SJCRH30 (cell line): ENCODE data around the gene RDH5. TPM values are rescaled to one million over a fixed set of nuclear protein-coding genes. Genes with fewer than 3 reads are reported as not detected.

Source experiments
- DNase-seq, 2 experiments: peaks; one replicate each; pipeline ENCODE4 v3.0.0-alpha.2; 2015 to 2020
- H3K27ac ChIP-seq: fragments of 250-450 bp; sonication (Bioruptor Pico); 2 replicates; pipeline ENCODE4 v1.5.1; 2020; ENCODE audit warnings: mild to moderate bottlenecking, moderate library complexity
- H3K27me3 ChIP-seq: fragments of 250-450 bp; sonication (Bioruptor Pico); 2 replicates; pipeline ENCODE4 v1.5.1; 2020; ENCODE audit warnings: mild to moderate bottlenecking, moderate library complexity
- H3K36me3 ChIP-seq: fragments of 250-450 bp; sonication (Bioruptor Pico); 2 replicates; pipeline ENCODE4 v1.5.1; 2020; ENCODE audit warnings: mild to moderate bottlenecking, moderate library complexity
- H3K4me1 ChIP-seq: fragments of 250-450 bp; sonication (Bioruptor Pico); 2 replicates; pipeline ENCODE4 v1.5.1; 2020; ENCODE audit warnings: mild to moderate bottlenecking, moderate library complexity
- H3K4me3 ChIP-seq: fragments of 250-450 bp; sonication (Bioruptor Pico); 2 replicates; pipeline ENCODE4 v1.5.1; 2020; ENCODE audit warnings: mild to moderate bottlenecking, moderate library complexity
- H3K9me3 ChIP-seq: fragments of 250-450 bp; sonication (Bioruptor Pico); replicated peaks from 2 replicates; pipeline ENCODE4 v1.5.1; 2020; ENCODE audit warnings: mild to moderate bottlenecking, moderate library complexity
- total RNA-seq: library from RNA; depleted of rRNA; stranded (reverse); fragments of >200 nt; shearing (Covaris generic); gene quantifications from 2 replicates; pipeline ENCODE4 v1.2.3, GENCODE V29; 2014

The RDH5 gene
- total RNA-seq, 1 experiment from 2014 or later = 2.5 TPM

- no peak overlapping the region for H3K4me3 ChIP-seq
- no peaks in the 10 kb centered on the region for H3K9me3 ChIP-seq
- DNase-seq = no peak
- H3K4me1 ChIP-seq = peaks cover 7% of the 10 kb centered on the region; the same call in 1 of the 2 replicates
- H3K27me3 ChIP-seq = no peaks in the 10 kb centered on the region; the same call in 1 of the 2 replicates
- no peaks in the 10 kb centered on the region; the same call in 1 of the 2 replicates for H3K36me3 ChIP-seq
- no peak overlapping the region for H3K27ac ChIP-seq
These were observed 31.2 kb upstream of the RDH5 start for GRCh38 chr12:55688716-55689655.

- Histone ChIP-seq H3K4me1 (no peaks in the 10 kb centered on the region), H3K27me3 (no peaks in the 10 kb centered on the region; the same call in 1 of the 2 replicates), H3K9me3 (no peaks in the 10 kb centered on the region), H3K36me3 (no peaks in the 10 kb centered on the region; the same call in 1 of the 2 replicates), H3K4me3 (no peak overlapping the region), H3K27ac (no peak overlapping the region)
- DNase-seq = no peak
These were observed 27.4 kb upstream of the RDH5 start for GRCh38 chr12:55692631-55693322.

GRCh38 chr12:55693323-55694187, 26.6 kb upstream of the RDH5 start:
- H3K4me3 ChIP-seq = no peak overlapping the region
- no peaks in the 10 kb centered on the region for H3K9me3 ChIP-seq
- no peaks in the 10 kb centered on the region for H3K4me1 ChIP-seq
- no peaks in the 10 kb centered on the region; the same call in 1 of the 2 replicates for H3K36me3 ChIP-seq
- no peak for DNase-seq
- no peak overlapping the region for H3K27ac ChIP-seq
- no peaks in the 10 kb centered on the region; the same call in 1 of the 2 replicates for H3K27me3 ChIP-seq

- no peaks in the 10 kb centered on the region; the same call in 1 of the 2 replicates for H3K36me3 ChIP-seq
- no peak for DNase-seq
These were observed 26.0 kb upstream of the RDH5 start for GRCh38 chr12:55694188-55694515.

GRCh38 chr12:55694651-55695050, 25.5 kb upstream of the RDH5 start:
- Histone ChIP-seq H3K36me3 (no peaks in the 10 kb centered on the region; the same call in 1 of the 2 replicates), H3K27me3 (no peaks in the 10 kb centered on the region; the same call in 1 of the 2 replicates), H3K4me3 (no peak overlapping the region), H3K4me1 (peaks cover 1% of the 10 kb centered on the region), H3K9me3 (no peaks in the 10 kb centered on the region), H3K27ac (no peak overlapping the region)
- no peak for DNase-seq

More at GRCh38 chr12:55694188-55694515, 26.0 kb upstream of the RDH5 start:
- Histone ChIP-seq H3K27ac (no peak overlapping the region), H3K27me3 (no peaks in the 10 kb centered on the region; the same call in 1 of the 2 replicates), H3K4me3 (no peak overlapping the region), H3K9me3 (no peaks in the 10 kb centered on the region), H3K4me1 (no peaks in the 10 kb centered on the region)

- Histone ChIP-seq H3K4me1 (peaks cover 8% of the 10 kb centered on the region), H3K4me3 (no peak overlapping the region), H3K27ac (no peak overlapping the region), H3K27me3 (no peaks in the 10 kb centered on the region; the same call in 1 of the 2 replicates), H3K9me3 (no peaks in the 10 kb centered on the region), H3K36me3 (no peaks in the 10 kb centered on the region; the same call in 1 of the 2 replicates)
- no peak for DNase-seq
These were observed 24.8 kb upstream of the RDH5 start for GRCh38 chr12:55695349-55695748.

- Histone ChIP-seq H3K4me3 (no peak overlapping the region), H3K4me1 (peaks cover 16% of the 10 kb centered on the region), H3K27ac (no peak overlapping the region), H3K27me3 (no peaks in the 10 kb centered on the region; the same call in 1 of the 2 replicates), H3K36me3 (no peaks in the 10 kb centered on the region; the same call in 1 of the 2 replicates), H3K9me3 (no peaks in the 10 kb centered on the region)
- DNase-seq = no peak
These were observed 24.1 kb upstream of the RDH5 start for GRCh38 chr12:55696141-55696540.

- no peak overlapping the region for H3K4me3 ChIP-seq
These were observed 23.3 kb upstream of the RDH5 start for GRCh38 chr12:55696796-55697462.

GRCh38 chr12:55697686-55698085, 22.5 kb upstream of the RDH5 start:
- Histone ChIP-seq H3K9me3 (no peaks in the 10 kb centered on the region), H3K4me1 (peaks cover 23% of the 10 kb centered on the region), H3K36me3 (no peaks in the 10 kb centered on the region; the same call in 1 of the 2 replicates), H3K27ac (no peak overlapping the region), H3K4me3 (no peak overlapping the region), H3K27me3 (no peaks in the 10 kb centered on the region)
- no peak for DNase-seq

More at GRCh38 chr12:55696796-55697462, 23.3 kb upstream of the RDH5 start:
- no peaks in the 10 kb centered on the region for H3K9me3 ChIP-seq
- peaks cover 20% of the 10 kb centered on the region for H3K4me1 ChIP-seq
- no peaks in the 10 kb centered on the region; the same call in 1 of the 2 replicates for H3K36me3 ChIP-seq
- DNase-seq = no peak
- no peaks in the 10 kb centered on the region for H3K27me3 ChIP-seq
- no peak overlapping the region for H3K27ac ChIP-seq

- no peak overlapping the region for H3K27ac ChIP-seq
- no peaks in the 10 kb centered on the region; the same call in 1 of the 2 replicates for H3K36me3 ChIP-seq
- DNase-seq = no peak
- H3K4me1 ChIP-seq = peaks cover 30% of the 10 kb centered on the region
- H3K4me3 ChIP-seq = no peak overlapping the region
- H3K27me3 ChIP-seq = no peaks in the 10 kb centered on the region
- H3K9me3 ChIP-seq = no peaks in the 10 kb centered on the region
These were observed 21.8 kb upstream of the RDH5 start for GRCh38 chr12:55698241-55698955.

- no peaks in the 10 kb centered on the region for H3K9me3 ChIP-seq
- peaks cover 36% of the 10 kb centered on the region for H3K4me1 ChIP-seq
- no peaks in the 10 kb centered on the region for H3K27me3 ChIP-seq
- no peak overlapping the region for H3K4me3 ChIP-seq
- DNase-seq = no peak
- H3K36me3 ChIP-seq = no peaks in the 10 kb centered on the region; the same call in 1 of the 2 replicates
- H3K27ac ChIP-seq = no peak overlapping the region
These were observed 21.2 kb upstream of the RDH5 start for GRCh38 chr12:55698965-55699364.

GRCh38 chr12:55699471-55700055, 20.6 kb upstream of the RDH5 start:
- Histone ChIP-seq H3K27ac (no peak overlapping the region), H3K4me1 (peaks cover 42% of the 10 kb centered on the region), H3K9me3 (no peaks in the 10 kb centered on the region), H3K27me3 (no peaks in the 10 kb centered on the region), H3K36me3 (no peaks in the 10 kb centered on the region), H3K4me3 (no peak overlapping the region)
- DNase-seq = no peak
